ENCODE measurements around the gene ABCC5. TPM values are rescaled to one million over a fixed set of nuclear protein-coding genes. Genes with fewer than 3 reads are reported as not detected.

Gene ABCC5
- total RNA-seq, 1 donor from 2014 or later: 109 TPM

DNA sequence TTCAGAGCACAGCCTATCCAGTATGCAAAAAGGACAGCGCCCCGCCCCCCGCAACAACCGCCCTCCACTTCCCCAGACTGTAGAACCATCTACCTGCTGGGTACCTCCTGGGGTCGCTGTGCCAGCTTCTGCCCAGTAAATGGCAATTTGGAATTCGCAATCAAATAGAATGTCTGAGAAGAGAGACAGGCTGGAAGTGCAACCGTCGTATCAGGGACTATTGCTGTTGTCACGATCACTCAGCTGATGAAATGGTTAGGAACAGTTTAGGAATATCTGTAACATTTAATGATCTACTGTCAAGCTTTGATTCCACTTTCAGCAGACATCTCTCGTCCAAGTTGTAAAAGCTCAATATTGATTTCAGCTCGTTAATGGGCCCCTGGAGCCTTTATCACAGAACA, 119.7 kb downstream of the ABCC5 start:
- no peak for DNase-seq (ENCODE audit: low spot score, unreplicated experiment)
- no peaks in the 10 kb centered on the region for H3K36me3 Mint-ChIP-seq (ENCODE audit: insufficient read depth)
- H3K27me3 Mint-ChIP-seq: peaks cover 14% of the 10 kb centered on the region
- no peaks in the 10 kb centered on the region for H3K4me1 Mint-ChIP-seq (ENCODE audit: low read depth)
- peaks cover 6% of the 10 kb centered on the region for H3K9me3 Mint-ChIP-seq (ENCODE audit: low read depth)
- H3K27ac Mint-ChIP-seq: no peak overlapping the region
- H3K4me3 Mint-ChIP-seq (ENCODE audit: low read depth): no peak overlapping the region
- TF ChIP-seq, protein P1, sequence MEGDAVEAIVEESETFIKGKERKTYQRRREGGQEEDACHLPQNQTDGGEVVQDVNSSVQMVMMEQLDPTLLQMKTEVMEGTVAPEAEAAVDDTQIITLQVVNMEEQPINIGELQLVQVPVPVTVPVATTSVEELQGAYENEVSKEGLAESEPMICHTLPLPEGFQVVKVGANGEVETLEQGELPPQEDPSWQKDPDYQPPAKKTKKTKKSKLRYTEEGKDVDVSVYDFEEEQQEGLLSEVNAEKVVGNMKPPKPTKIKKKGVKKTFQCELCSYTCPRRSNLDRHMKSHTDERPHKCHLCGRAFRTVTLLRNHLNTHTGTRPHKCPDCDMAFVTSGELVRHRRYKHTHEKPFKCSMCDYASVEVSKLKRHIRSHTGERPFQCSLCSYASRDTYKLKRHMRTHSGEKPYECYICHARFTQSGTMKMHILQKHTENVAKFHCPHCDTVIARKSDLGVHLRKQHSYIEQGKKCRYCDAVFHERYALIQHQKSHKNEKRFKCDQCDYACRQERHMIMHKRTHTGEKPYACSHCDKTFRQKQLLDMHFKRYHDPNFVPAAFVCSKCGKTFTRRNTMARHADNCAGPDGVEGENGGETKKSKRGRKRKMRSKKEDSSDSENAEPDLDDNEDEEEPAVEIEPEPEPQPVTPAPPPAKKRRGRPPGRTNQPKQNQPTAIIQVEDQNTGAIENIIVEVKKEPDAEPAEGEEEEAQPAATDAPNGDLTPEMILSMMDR (IDR thresholded peaks at IDR 0.05; ENCODE audit: unreplicated experiment): no peak

DNA sequence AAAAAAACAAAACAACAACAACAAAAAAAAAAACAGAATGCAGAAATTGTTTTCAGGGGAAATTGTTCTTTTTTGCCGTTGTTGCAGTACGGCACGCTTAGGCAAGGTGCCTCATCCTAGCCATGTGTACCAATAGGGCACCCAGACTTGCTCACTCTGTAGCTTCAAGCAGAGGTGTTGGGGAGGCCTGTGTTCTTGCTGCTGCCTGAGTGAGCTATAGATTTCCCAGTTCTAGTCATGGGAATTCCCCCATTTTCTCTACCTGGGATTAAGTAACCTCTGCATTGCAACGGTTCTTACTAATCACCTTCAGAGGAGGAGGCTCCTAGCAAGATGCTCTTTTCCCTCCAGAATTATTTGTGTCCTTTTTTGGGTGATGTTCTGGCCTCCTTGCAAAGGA, 120.1 kb downstream of the ABCC5 start:
- no peaks in the 10 kb centered on the region for H3K36me3 Mint-ChIP-seq (ENCODE audit: insufficient read depth)
- no peak overlapping the region for H3K4me3 Mint-ChIP-seq (ENCODE audit: low read depth)
- H3K9me3 Mint-ChIP-seq (ENCODE audit: low read depth): peaks cover 6% of the 10 kb centered on the region
- H3K27ac Mint-ChIP-seq: no peak overlapping the region
- TF ChIP-seq, protein P1 (IDR thresholded peaks at IDR 0.05; ENCODE audit: unreplicated experiment): no peak
- peaks cover 14% of the 10 kb centered on the region for H3K27me3 Mint-ChIP-seq
- H3K4me1 Mint-ChIP-seq (ENCODE audit: low read depth): no peaks in the 10 kb centered on the region
- DNase-seq (ENCODE audit: low spot score, unreplicated experiment): no peak

DNA sequence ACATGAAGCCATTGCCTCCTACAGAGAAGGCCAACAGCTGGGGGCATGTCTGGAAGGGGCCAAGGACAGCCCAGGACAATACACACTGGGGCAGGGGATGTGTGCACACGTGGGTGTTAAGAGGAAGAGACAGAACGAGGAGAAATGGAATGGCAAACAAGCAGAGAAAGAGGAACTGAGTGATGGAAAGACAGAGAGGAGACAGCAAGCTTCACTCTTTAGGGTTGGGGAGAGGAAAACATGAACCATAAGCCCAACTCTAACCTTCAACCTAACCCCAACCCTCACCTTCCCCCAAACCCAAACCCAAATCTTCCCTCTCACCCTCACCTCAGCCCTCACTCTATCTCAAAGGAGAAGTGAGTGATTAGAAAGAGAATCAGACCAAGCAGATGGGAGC, 121.1 kb downstream of the ABCC5 start:
- Mint-ChIP-seq H3K9me3 (ENCODE audit: low read depth) (peaks cover 6% of the 10 kb centered on the region), H3K36me3 (ENCODE audit: insufficient read depth) (no peaks in the 10 kb centered on the region), H3K27ac (no peak overlapping the region), H3K27me3 (peaks cover 14% of the 10 kb centered on the region), H3K4me3 (ENCODE audit: low read depth) (no peak overlapping the region), H3K4me1 (ENCODE audit: low read depth) (no peaks in the 10 kb centered on the region)
- TF ChIP-seq, protein P1 (IDR thresholded peaks at IDR 0.05; ENCODE audit: unreplicated experiment): no peak
- DNase-seq (ENCODE audit: low spot score, unreplicated experiment): no peak

DNA sequence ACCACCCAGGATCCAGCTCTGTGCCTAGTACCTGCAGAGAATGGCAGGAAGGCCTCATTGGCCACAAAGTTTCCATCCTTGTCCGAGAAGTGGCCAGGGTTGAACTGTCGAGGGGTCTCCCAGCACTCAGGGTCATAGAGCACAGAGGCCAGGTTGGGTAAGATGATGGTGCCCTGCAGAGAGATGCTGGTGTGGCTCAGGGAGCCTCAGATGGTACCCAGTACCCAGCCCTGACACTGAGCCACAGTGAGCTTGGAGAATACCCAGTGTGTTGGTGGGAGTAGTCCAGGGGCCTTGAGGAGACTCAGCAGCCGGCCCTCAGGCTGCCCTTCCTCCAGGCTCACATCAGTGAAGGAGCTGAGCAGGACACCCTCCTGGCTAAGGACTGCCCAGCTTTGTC, 121.5 kb downstream of the ABCC5 start:
- no peak for DNase-seq (ENCODE audit: low spot score, unreplicated experiment)
- H3K27ac Mint-ChIP-seq: no peak overlapping the region
- no peaks in the 10 kb centered on the region for H3K36me3 Mint-ChIP-seq (ENCODE audit: insufficient read depth)
- H3K4me1 Mint-ChIP-seq (ENCODE audit: low read depth): no peaks in the 10 kb centered on the region
- peaks cover 6% of the 10 kb centered on the region for H3K9me3 Mint-ChIP-seq (ENCODE audit: low read depth)
- H3K4me3 Mint-ChIP-seq (ENCODE audit: low read depth): no peak overlapping the region
- TF ChIP-seq, protein P1 (IDR thresholded peaks at IDR 0.05; ENCODE audit: unreplicated experiment): no peak
- peaks cover 14% of the 10 kb centered on the region for H3K27me3 Mint-ChIP-seq

DNA sequence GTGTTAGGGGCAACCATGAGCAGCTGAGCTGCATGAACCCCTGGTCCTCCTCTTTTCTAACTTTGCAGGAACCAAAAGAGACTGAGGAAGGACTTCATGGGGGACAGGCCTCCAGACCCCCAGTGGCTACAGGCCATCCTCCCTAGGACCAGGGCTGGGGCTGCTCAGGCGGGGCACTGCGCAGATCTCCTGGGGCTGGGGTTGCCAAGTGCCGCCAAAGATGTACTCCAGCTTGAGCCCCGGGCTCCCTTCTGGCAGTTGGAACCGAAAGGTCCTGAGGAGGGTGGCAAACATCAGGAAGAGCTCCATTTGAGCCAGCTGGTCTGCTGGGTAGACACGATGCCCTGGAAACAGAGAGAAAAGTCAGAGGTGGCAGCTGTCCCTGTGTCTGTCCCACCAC, 121.9 kb downstream of the ABCC5 start:
- H3K27ac Mint-ChIP-seq: no peak overlapping the region
- H3K4me1 Mint-ChIP-seq (ENCODE audit: low read depth): no peaks in the 10 kb centered on the region
- TF ChIP-seq, protein P1 (IDR thresholded peaks at IDR 0.05; ENCODE audit: unreplicated experiment): no peak
- no peaks in the 10 kb centered on the region for H3K36me3 Mint-ChIP-seq (ENCODE audit: insufficient read depth)
- no peak overlapping the region for H3K4me3 Mint-ChIP-seq (ENCODE audit: low read depth)
- DNase-seq (ENCODE audit: low spot score, unreplicated experiment): no peak
- peaks cover 6% of the 10 kb centered on the region for H3K9me3 Mint-ChIP-seq (ENCODE audit: low read depth)
- peaks cover 14% of the 10 kb centered on the region for H3K27me3 Mint-ChIP-seq
